GM13976 (cell line): ENCODE measurements around the gene LRRTM2.

ENCODE experiments used
- DNase-seq: peaks from one replicate; pipeline ENCODE4 v3.0.0; 2012; ENCODE audit warnings: low spot score
- CTCF ChIP-seq: IDR thresholded peaks from 2 replicates; pipeline ENCODE4 v1.5.1; 2012; ENCODE audit warnings: borderline replicate concordance, mild to moderate bottlenecking; ENCODE audit not compliant: insufficient read depth; ENCODE audit errors: extremely low read depth, missing control alignments, control extremely low read depth
- in situ Hi-C: fragments of 300-500 bp; cut with MboI; formaldehyde crosslinking; loops from one replicate; pipeline ENCODE4 v1.12.0; 2022; ENCODE audit warnings: low sequenced_read_pairs, mixed read lengths, inconsistent platforms; ENCODE audit not compliant: unreplicated experiment

Gene LRRTM2

GRCh38 chr5:138824516-138824915 lies 50.6 kb downstream of the LRRTM2 start:
- no peak for TF ChIP-seq CTCF
- in situ Hi-C loops: no loop called here

GRCh38 chr5:138820695-138821094 lies 54.4 kb downstream of the LRRTM2 start:
- DNase-seq: no peak
- TF ChIP-seq CTCF: no peak
- in situ Hi-C loops: no loop called here

More at GRCh38 chr5:138824516-138824915, 50.6 kb downstream of the LRRTM2 start:
- DNase-seq: no peak

- no peak for DNase-seq
- in situ Hi-C loops: no loop called here
- TF ChIP-seq CTCF: no peak
These were observed 56.1 kb downstream of the LRRTM2 start for GRCh38 chr5:138819081-138819480.
